IMR-90 (cell line): ENCODE results near the gene SYTL2. TPM values are rescaled to one million over a fixed set of nuclear protein-coding genes. Genes with fewer than 3 reads are reported as not detected.

Experiments
- ATAC-seq: fragments of 200-7000 bp; cut with Tn5 transposase; 2 replicates; pipeline ENCODE4 v1.9.1; 2020; ENCODE audit warnings: low read depth, mild to moderate bottlenecking, moderate library complexity
- BruUV-seq: library from RNA; stranded (reverse); fragments of 400-500 nt; replicated peaks from 2 replicates; lab custom pipeline; 2021; lab: Mats Ljungman, UMichigan
- CTCF ChIA-PET: fragments of 300-600 bp; formaldehyde crosslinking; extraction: SDS; loops from one replicate; lab custom pipeline; 2021; ENCODE audit warnings: antibody characterized with exemption; lab: Yijun Ruan, JAX
- POLR2A ChIA-PET: fragments of 300-600 bp; sonication (Branson Sonifier 250); formaldehyde crosslinking; loops from one replicate; lab custom pipeline; 2022; ENCODE audit warnings: antibody characterized with exemption; ENCODE audit not compliant: unreplicated experiment; lab: Charles Lee
- DNase-seq: peaks from one replicate; pipeline ENCODE4 v3.0.0; 2013
- H2AFZ ChIP-seq: replicated peaks from 2 replicates; pipeline ENCODE3; 2013; ENCODE audit warnings: low read length, mild to moderate bottlenecking; ENCODE audit not compliant: poor library complexity
- H2AK5ac ChIP-seq: 2 replicates; pipeline ENCODE4 v1.6.1; 2013; ENCODE audit warnings: low read depth, low read length, inconsistent platforms
- H2AK9ac ChIP-seq: replicated peaks from 2 replicates; pipeline ENCODE3; 2013; ENCODE audit warnings: mild to moderate bottlenecking, low read depth, low read length, moderate library complexity; ENCODE audit not compliant: poor library complexity
- H2BK120ac ChIP-seq: 2 replicates; pipeline ENCODE4 v1.6.1; 2013; ENCODE audit warnings: low read depth, low read length, inconsistent platforms
- H2BK15ac ChIP-seq: 3 replicates; pipeline ENCODE4 v1.6.1; 2013; ENCODE audit warnings: low read depth, low read length, inconsistent platforms
- H2BK20ac ChIP-seq: 2 replicates; pipeline ENCODE4 v1.6.1; 2013; ENCODE audit warnings: low read depth, mild to moderate bottlenecking, inconsistent platforms, low read length, moderate library complexity
- H2BK5ac ChIP-seq: 2 replicates; pipeline ENCODE4 v1.6.1; 2013; ENCODE audit warnings: mild to moderate bottlenecking, low read depth, low read length, inconsistent platforms; ENCODE audit not compliant: poor library complexity, severe bottlenecking
- H3K14ac ChIP-seq: replicated peaks from 2 replicates; pipeline ENCODE4 v1.6.1; 2013; ENCODE audit warnings: low read depth, low read length, inconsistent platforms
- H3K18ac ChIP-seq: 2 replicates; pipeline ENCODE4 v1.6.1; 2013; ENCODE audit warnings: low read depth, low read length, control low read depth
- H3K23ac ChIP-seq: 2 replicates; pipeline ENCODE4 v1.6.1; 2013; ENCODE audit warnings: low read depth, low read length, inconsistent platforms
- H3K27ac ChIP-seq: 2 replicates; pipeline ENCODE4 v1.5.1; 2013; ENCODE audit warnings: mild to moderate bottlenecking, control low read depth, low read length; ENCODE audit not compliant: insufficient read depth
- H3K27me3 ChIP-seq: 2 replicates; pipeline ENCODE4 v1.6.1; 2013; ENCODE audit warnings: low read length; ENCODE audit not compliant: control insufficient read depth, insufficient read depth
- H3K36me3 ChIP-seq: 2 replicates; pipeline ENCODE4 v1.6.1; 2013; ENCODE audit warnings: low read length, mixed read lengths; ENCODE audit not compliant: control insufficient read depth, insufficient read depth
- H3K4ac ChIP-seq: 2 replicates; pipeline ENCODE4 v1.6.1; 2013; ENCODE audit warnings: low read depth, low read length, inconsistent platforms
- H3K4me1 ChIP-seq: 2 replicates; pipeline ENCODE4 v1.6.1; 2013; ENCODE audit warnings: low read length, mixed read lengths; ENCODE audit not compliant: control insufficient read depth, insufficient read depth
- H3K4me2 ChIP-seq: 2 replicates; pipeline ENCODE4 v1.6.1; 2013; ENCODE audit warnings: low read depth, mild to moderate bottlenecking, control low read depth, low read length, moderate library complexity
- H3K4me3 ChIP-seq: 2 replicates; pipeline ENCODE4 v1.5.1; 2013; ENCODE audit warnings: low read depth, mild to moderate bottlenecking, control low read depth, low read length, moderate library complexity; ENCODE audit not compliant: insufficient read depth
- H3K56ac ChIP-seq: 2 replicates; pipeline ENCODE4 v1.6.1; 2013; ENCODE audit warnings: low read length, inconsistent platforms; ENCODE audit not compliant: insufficient read depth; ENCODE audit errors: extremely low read depth
- H3K79me1 ChIP-seq, 2 experiments: 2 replicates each; pipeline ENCODE4 v1.6.1; 2013; ENCODE audit warnings: low read length in 2 of 2, inconsistent platforms in 1 of 2, low read depth in 1 of 2
- H3K9ac ChIP-seq: 2 replicates; pipeline ENCODE4 v1.6.1; 2013; ENCODE audit warnings: low read depth, low read length, control low read depth
- H3K9me1 ChIP-seq: 2 replicates; pipeline ENCODE4 v1.6.1; 2013; ENCODE audit warnings: low read length, inconsistent platforms; ENCODE audit not compliant: insufficient read depth
- H3K9me3 ChIP-seq: 2 replicates; pipeline ENCODE4 v1.6.1; 2013; ENCODE audit warnings: low read length; ENCODE audit not compliant: control insufficient read depth, insufficient read depth
- H4K20me1 ChIP-seq: 2 replicates; pipeline ENCODE4 v1.6.1; 2013; ENCODE audit warnings: low read length, inconsistent platforms; ENCODE audit not compliant: insufficient read depth
- H4K5ac ChIP-seq: 2 replicates; pipeline ENCODE4 v1.6.1; 2013; ENCODE audit warnings: mild to moderate bottlenecking, low read depth, low read length, control low read depth
- H4K8ac ChIP-seq, 2 experiments: 2 replicates each; pipeline ENCODE4 v1.6.1; 2013; ENCODE audit warnings: low read depth in 2 of 2, low read length in 2 of 2, control low read depth in 1 of 2, inconsistent platforms in 1 of 2
- H4K91ac ChIP-seq: 2 replicates; pipeline ENCODE4 v1.6.1; 2013; ENCODE audit warnings: low read depth, low read length, inconsistent platforms; ENCODE audit not compliant: insufficient read depth
- CEBPB ChIP-seq: IDR thresholded peaks from 2 replicates; pipeline ENCODE4 v1.6.1; 2012; ENCODE audit warnings: low read depth, low read length, improper control_type of control experiment
- POLR2A ChIP-seq: IDR thresholded peaks from 2 replicates; pipeline ENCODE4 v1.6.1; 2012; ENCODE audit warnings: mild to moderate bottlenecking, low read depth, low read length
- RAD21 ChIP-seq: IDR thresholded peaks from 2 replicates; pipeline ENCODE4 v1.6.1; 2012; ENCODE audit warnings: low read length, improper control_type of control experiment
- RCOR1 ChIP-seq: IDR thresholded peaks from 2 replicates; pipeline ENCODE4 v1.6.1; 2012; ENCODE audit warnings: mild to moderate bottlenecking, low read length, improper control_type of control experiment; ENCODE audit not compliant: insufficient replicate concordance
- WGBS, 2 experiments: methylation state at CpG; one replicate each; pipeline versions ENCODE4 v1.1.5 to v1.1.7; 2013; ENCODE audit warnings: missing lambda C conversion rate in 2 of 2; ENCODE audit not compliant: insufficient read length in 1 of 2; ENCODE audit errors: extremely low coverage in 2 of 2; 5-methylcytosine and 5-hydroxymethylcytosine counted together
- dilution Hi-C: fragments of 300-500 bp; cut with HindIII; formaldehyde crosslinking; loops from one replicate; pipeline ENCODE4 v1.14.3; 2018; ENCODE audit warnings: low sequenced_read_pairs; ENCODE audit not compliant: unreplicated experiment
- in situ Hi-C: fragments of 300-500 bp; cut with MboI; formaldehyde crosslinking; loops from 3 replicates; pipeline ENCODE4 v1.14.3; 2019; ENCODE audit warnings: low sequenced_read_pairs, inconsistent platforms, mixed read lengths
- intact Hi-C: fragments of 100-400 bp; cut with micrococcal nuclease; formaldehyde crosslinking; loops from 2 replicates; pipeline ENCODE4 v1.10.0; 2022
- polyA plus RNA-seq, 3 experiments: library from polyadenylated mRNA; depleted of rRNA; stranded (reverse); fragments of >200 nt; gene quantifications; 2 replicates each; pipeline ENCODE4 v1.2.3, GENCODE V29; 2012; ENCODE audit warnings: low replicate concordance in 1 of 3
- total RNA-seq: library from RNA; depleted of rRNA; stranded (reverse); fragments of >200 nt; gene quantifications from 2 replicates; pipeline ENCODE4 v1.2.3, GENCODE V29; 2012
- TF ChIP-seq, protein P1 (sequence below): fragments of 150-350 bp; IDR thresholded peaks from 2 replicates; pipeline ENCODE4 v1.6.1; 2017; ENCODE audit warnings: mild to moderate bottlenecking, antibody characterized with exemption, low read length, low read depth

The SYTL2 gene
- total and polyA plus RNA-seq, 2 of the 4 experiments (the other 2 are of a cell fraction), result 45.2 to 70.0 TPM

DNA sequence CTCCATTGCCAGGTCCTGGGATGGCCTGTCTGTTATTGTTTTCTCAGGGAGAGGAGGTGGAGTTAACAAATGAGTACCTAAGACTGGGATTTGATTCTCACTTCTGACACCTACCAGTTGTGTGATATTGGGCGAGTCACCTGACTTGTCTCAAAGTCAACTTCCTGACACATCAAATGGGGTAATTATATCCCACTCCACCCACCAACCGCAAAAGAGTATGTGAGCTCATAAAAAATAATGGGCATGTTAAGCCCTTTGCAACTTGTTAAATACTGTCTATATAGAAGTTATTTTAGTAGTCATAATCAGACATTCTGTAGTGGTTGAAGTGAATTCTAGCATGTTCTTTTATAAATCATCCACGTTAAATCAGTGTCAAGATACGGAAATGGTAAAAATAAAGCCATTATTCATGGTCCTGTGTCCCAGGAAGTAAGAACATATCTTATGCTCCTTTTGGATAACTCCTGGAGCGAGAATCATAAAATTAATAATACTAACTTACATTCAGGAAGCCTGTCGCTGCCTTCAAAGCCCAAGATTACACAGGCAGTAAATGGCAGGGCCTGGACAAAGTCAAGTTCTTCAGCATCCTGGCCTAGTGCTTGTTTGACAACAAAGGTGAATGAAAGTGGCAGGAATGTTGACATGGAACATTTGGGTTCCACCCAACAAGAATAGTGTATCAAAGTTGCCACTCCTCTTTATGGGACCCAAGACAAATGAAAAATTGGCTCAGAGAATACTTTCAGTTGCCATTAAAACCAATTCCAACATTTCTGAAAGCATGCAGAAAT, 54.3 kb downstream of the SYTL2 start:
- in situ Hi-C loops, result no loop called here
- Histone ChIP-seq H3K23ac (no peak overlapping the region), H2BK120ac (no peak overlapping the region), H3K9me1 (peaks cover 21% of the 10 kb centered on the region), H4K91ac (no peak overlapping the region), H2AK9ac (no peak overlapping the region), H2BK15ac (no peak overlapping the region), H4K8ac (no peak overlapping the region), H3K4me2 (no peak overlapping the region), H3K4me1 (peaks cover 11% of the 10 kb centered on the region), H3K79me1 (peaks cover 7 to 11% of the 10 kb centered on the region in 2 experiments; a peak in 2 of 4 replicates), H3K27ac (no peak overlapping the region), H3K4ac (no peak overlapping the region), H2AFZ (no peak overlapping the region), H3K9me3 (no peaks in the 10 kb centered on the region), H3K14ac (no peak overlapping the region), H3K56ac (no peak overlapping the region), H3K18ac (no peak overlapping the region), H4K20me1 (no peaks in the 10 kb centered on the region), H3K9ac (no peak overlapping the region), H3K27me3 (no peaks in the 10 kb centered on the region), H2BK5ac (no peak overlapping the region), H3K4me3 (no peak overlapping the region), H2AK5ac (no peak overlapping the region), H3K36me3 (peaks cover 12% of the 10 kb centered on the region), H2BK20ac (no peak overlapping the region), H4K5ac (no peak overlapping the region)
- no CpG with 5 or more reads among the region's 6 CpGs for WGBS, 2 experiments
- intact Hi-C loops, result no loop called here
- dilution Hi-C loops, result no loop called here
- no peak for ATAC-seq
- ChIA-PET POLR2A (no interaction called here), CTCF (no interaction called here)
- no TSS peak for BruUV-seq
- no peak for DNase-seq
- no peak for TF ChIP-seq POLR2A
- no peak for TF ChIP-seq RCOR1
- TF ChIP-seq RAD21, result no peak
- no peak for TF ChIP-seq CEBPB
- TF ChIP-seq, protein P1, sequence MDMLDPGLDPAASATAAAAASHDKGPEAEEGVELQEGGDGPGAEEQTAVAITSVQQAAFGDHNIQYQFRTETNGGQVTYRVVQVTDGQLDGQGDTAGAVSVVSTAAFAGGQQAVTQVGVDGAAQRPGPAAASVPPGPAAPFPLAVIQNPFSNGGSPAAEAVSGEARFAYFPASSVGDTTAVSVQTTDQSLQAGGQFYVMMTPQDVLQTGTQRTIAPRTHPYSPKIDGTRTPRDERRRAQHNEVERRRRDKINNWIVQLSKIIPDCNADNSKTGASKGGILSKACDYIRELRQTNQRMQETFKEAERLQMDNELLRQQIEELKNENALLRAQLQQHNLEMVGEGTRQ, result no peak
